ENCODE data around the gene HIVEP3. TPM values are rescaled to one million over a fixed set of nuclear protein-coding genes. Genes with fewer than 3 reads are reported as not detected.

Gene HIVEP3
- total and polyA plus RNA-seq, 2 of the 13 experiments (the other 11 are each of a cell fraction or from before 2014, with no cell fraction given), result 0.05 TPM; not detected in 1

GRCh38 chr1:41758500-41758899, 160.2 kb downstream of the HIVEP3 start:
- no peak for ATAC-seq
- ChIA-PET CTCF (ENCODE audit: low intra/inter-chr PET ratio, low total read pairs) (no interaction called here), POLR2A (no interaction called here)
- DNase-seq (ENCODE audit: low spot score), result no peak
- WGBS (ENCODE audit: low lambda C conversion rate), result 0% methylated on average over 2 of the region's 2 CpGs
- no peaks in the 10 kb centered on the region for H4K20me1 ChIP-seq (ENCODE audit: insufficient read depth, low read length)
- H3K27ac ChIP-seq (ENCODE audit: extremely low read length, insufficient read depth, low read length), result no peak overlapping the region
- FAIRE-seq, result no peak
- intact Hi-C loops (cut with micrococcal nuclease; ENCODE audit: unreplicated experiment), result no loop called here
- in situ Hi-C loops (cut with HindIII; ENCODE audit: extremely low pct_ligation_motif_present, low pct_unique_long_range_greater_than_20kb), result no loop called here
- H3K4me3 ChIP-seq (replicated peaks in 1 of 3; ENCODE audit: insufficient read depth in 1 of 3, low read depth in 2 of 3, low read length in 3 of 3), result no peak overlapping the region
- no peaks in the 10 kb centered on the region for H3K4me1 ChIP-seq (ENCODE audit: insufficient read depth, low read length)
- BruUV-seq (replicated peaks), result no TSS peak
- TF ChIP-seq SALL1 (CRISPR knock-in tag; IDR thresholded peaks at IDR 0.05), result no peak
- TF ChIP-seq ETV5 (CRISPR knock-in tag; IDR thresholded peaks at IDR 0.05; ENCODE audit: borderline replicate concordance), result no peak
- no peak for TF ChIP-seq GABPB1 (CRISPR knock-in tag; IDR thresholded peaks at IDR 0.05)
- no peak for TF ChIP-seq ZNF781 (CRISPR knock-in tag; IDR thresholded peaks at IDR 0.05; ENCODE audit: borderline replicate concordance, not compliant biosample characterization)
- no peak for TF ChIP-seq ZNF282 (IDR thresholded peaks at IDR 0.05; ENCODE audit: partially characterized antibody)
- no peak for TF ChIP-seq ZNF264 (CRISPR knock-in tag; IDR thresholded peaks at IDR 0.05)
- TF ChIP-seq ZNF225 (CRISPR knock-in tag; IDR thresholded peaks at IDR 0.05), result no peak
- TF ChIP-seq SPEN (CRISPR knock-in tag; IDR thresholded peaks at IDR 0.05; ENCODE audit: low read depth), result no peak
- TF ChIP-seq ZBTB38 (CRISPR knock-in tag; IDR thresholded peaks at IDR 0.05), result no peak
- no peak for TF ChIP-seq NFATC3 (CRISPR knock-in tag; IDR thresholded peaks at IDR 0.05)
- no peak for TF ChIP-seq NAIF1 (CRISPR knock-in tag; IDR thresholded peaks at IDR 0.05; ENCODE audit: borderline replicate concordance)
- no peak for TF ChIP-seq ZNF816 (CRISPR knock-in tag; IDR thresholded peaks at IDR 0.05; ENCODE audit: borderline replicate concordance)
- TF ChIP-seq MAFG (CRISPR knock-in tag; IDR thresholded peaks at IDR 0.05), result no peak
- TF ChIP-seq MATR3 (CRISPR knock-in tag; IDR thresholded peaks at IDR 0.05), result no peak
- H3K9me3 ChIP-seq (ENCODE audit: low read length), result no peaks in the 10 kb centered on the region
- H2AFZ ChIP-seq (ENCODE audit: low read length), result no peak overlapping the region
- no peaks in the 10 kb centered on the region for H3K27me3 ChIP-seq (ENCODE audit: control insufficient read depth in 1 of 2, insufficient read depth in 2 of 2, low read length in 2 of 2)
- no peak overlapping the region for H3K9ac ChIP-seq (ENCODE audit: insufficient read depth, low read depth, low read length)
- no peaks in the 10 kb centered on the region for H3K79me2 ChIP-seq (ENCODE audit: insufficient read depth, low read length)
- no peaks in the 10 kb centered on the region for H3K36me3 ChIP-seq (replicated peaks in 1 of 2; ENCODE audit: control insufficient read depth in 1 of 2, insufficient read depth in 2 of 2, low read length in 2 of 2)
- no peak overlapping the region for H3K4me2 ChIP-seq (ENCODE audit: low read depth, low read length)

Measured in HepG2 (cell line).